GF-D8 (cell line): Measurements from ENCODE around the gene ERC2.

Experiments
- DNase-seq: peaks from one replicate; lab custom pipeline; 2025; lab: John Stamatoyannopoulos, UW

The ERC2 gene

DNA sequence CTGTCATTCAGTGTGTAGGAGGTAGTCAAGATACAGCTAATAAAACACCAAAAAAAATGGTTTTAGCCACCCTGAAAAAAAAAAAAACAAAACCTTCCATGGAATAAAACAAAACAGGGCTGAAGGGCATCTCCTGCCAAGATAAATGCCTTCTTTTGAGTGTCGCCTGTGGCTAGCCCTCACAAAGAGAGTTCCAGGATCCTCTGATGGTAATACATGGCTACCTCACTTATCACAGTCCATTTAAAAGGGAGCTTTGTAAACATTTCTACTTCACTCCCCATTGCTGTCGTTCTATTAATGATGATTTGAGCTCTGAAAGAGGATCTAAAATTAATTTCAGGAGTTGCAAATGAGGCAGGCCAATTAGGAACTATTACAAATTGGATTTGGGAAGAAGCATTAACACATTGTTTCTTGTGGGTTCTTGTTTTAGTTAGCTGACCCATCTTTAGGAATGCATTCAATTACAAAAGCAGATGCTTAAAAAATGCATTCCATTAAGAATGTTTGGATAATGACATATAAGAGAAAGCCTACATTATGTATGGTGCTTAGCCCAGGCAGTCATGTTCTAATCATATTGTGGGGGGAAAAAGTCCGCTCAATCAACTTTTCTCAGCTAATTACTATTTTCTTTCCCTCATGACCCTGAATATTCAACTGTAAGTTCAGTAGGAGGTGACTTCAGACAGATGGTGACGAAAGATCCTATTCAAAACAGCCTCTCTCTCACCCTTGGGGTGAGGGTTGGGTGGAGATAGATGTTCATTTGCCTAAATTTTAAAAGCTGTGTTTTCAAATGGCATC lies 726.0 kb downstream of the ERC2 start:
- no peak for DNase-seq

DNA sequence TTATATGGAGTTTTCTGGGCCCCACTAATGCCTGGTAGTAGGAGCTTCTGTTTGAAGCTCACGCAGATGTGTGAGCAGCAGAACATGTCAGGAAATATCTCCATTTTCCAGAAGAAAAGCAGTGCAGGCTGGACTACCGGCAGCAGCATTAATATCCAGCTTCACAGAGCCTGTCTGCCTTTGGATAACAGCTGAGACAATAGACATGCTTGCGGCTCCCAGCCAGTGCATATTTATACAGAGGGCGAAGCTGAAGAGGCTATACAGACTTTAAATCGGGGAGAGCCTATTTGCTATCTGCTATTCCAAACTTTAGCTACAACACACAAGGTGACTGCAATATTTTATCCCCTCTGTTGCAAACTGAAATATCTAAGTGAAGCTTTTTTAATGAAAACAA lies 731.1 kb downstream of the ERC2 start:
- DNase-seq = no peak

DNA sequence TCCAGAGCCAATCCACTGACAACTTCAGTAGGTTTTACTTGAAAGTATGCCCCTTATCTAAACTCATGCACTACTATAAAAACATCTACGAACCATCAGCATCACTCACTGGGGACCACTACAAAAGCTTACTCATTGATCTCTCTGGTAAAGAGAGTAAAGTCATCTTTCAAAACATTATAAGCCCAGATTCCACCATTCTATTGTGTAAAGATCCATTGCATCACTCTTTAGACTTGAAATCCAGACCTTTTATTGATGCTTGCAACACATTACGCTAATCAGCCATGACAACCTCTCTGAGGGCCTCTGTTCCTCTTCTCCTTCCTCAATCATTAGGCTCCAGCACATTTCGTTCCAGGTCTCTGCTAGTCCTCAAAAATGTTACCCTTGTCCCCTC lies 732.3 kb downstream of the ERC2 start:
- DNase-seq = no peak

DNA sequence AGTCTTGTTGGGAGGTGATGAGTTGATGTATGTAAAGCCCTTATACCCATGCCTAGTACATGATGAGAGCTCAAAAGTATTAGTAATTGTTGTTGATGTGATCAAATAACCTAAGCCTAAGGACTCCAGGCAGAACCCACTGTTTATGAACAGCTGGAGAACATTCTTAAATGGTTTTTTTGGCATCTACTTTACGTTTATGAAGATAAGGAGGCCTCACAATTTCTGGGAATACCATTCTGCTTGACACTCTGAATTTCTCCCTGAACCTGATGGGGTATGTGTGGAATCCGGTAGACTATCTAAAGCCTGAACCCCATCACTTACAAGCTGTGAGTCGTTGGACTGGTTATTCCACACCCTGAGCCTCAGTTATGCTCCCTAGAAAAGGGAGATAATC lies 736.5 kb downstream of the ERC2 start:
- DNase-seq = no peak

DNA sequence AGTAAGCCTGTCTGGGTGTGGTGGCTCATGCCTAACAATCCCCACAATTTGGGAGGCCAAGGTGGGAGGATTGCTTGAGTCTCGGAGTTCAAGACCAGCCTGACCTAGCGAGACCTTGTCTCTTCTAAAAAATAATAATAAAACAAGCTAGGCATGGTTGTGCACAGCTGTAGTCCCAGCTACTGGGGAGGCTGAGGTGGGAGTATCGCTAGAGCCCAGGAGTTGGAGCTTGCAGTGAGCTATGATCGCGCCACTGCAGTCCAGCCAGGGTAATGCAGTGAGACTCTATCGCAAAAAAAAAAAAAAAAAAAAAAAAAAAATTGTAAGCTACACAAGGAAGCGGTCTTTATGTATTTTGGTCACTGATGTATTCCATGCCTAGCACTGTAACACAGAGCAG lies 738.7 kb downstream of the ERC2 start:
- no peak for DNase-seq

DNA sequence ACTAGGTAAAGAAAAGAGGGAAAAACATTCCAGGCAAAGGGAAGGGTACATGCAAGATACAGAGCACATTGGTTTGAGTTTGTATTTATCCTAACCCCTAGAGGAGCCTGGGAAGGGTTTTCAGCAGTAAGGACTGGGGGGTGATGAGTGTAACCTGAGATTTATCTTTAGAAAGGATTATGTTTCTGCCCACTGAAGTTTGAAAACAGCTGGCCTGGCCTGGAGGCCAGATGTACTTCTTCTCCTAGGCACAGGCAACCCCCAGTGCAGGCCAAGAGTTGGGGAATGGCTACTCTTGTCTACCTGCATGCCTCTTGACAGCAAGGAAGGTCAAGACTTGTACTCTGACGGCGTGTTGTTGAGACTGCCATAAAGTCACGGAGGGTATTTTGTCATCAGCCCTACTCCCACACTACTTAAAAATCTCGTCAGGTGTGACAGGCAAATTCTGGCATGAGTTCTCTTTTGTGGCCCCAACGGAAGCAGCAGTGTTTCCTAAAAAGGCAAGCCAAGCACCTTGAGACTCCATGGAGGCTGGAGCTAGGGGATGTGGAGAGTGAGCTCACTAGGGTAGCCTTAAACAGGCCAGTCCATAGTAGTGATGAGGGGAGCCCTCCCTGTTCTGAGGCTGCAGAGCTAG lies 739.7 kb downstream of the ERC2 start:
- no peak for DNase-seq

DNA sequence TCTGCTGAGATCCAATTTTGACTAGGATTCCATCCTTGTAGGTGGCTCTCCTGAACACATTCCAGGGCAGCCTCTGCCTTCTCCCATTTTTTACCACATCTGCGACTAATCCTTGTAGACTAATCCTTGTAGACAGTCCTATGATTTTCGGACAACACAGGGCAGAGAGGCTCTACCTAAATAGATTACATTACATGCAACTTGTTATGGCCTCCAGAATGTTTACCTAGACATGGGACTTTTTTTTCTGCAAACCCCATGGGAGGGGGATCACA lies 741.8 kb downstream of the ERC2 start:
- no peak for DNase-seq

DNA sequence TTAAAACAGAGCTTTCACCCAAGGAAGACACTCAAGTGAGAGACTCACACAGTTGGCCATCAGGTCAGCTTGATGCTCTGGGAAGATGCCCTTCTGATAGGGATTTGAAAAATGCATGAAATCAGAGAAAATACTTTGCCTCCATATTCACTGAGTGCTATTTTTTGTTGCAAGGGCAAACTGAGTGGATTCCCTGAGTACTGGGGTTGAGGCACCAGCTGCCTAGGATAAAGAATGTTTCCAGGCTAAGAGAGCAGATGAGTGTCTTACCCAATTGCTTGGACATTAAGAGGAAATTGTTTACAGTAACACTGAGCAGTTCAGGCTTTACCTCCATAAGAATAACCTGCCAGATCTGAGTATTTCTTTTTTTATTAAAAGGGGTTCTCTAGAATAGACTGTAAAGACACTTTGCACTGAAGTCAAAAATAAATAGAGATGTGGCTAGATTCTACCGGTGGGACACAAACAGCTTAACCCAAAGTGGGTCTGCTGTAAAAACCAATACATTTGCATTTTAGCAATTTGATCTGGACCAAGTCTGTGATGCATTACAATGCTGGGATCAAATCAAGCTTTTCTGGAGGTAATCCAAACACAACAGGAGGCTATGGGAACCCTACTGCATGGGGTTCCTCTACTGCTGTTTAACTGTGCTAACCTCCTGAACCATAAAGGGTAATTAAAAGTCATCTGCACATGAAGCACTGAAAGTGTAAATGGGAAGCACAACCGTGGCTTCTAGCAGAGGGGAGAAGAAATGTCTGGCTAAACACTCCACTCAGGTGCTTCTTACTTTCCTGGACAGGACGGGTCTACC lies 742.4 kb downstream of the ERC2 start:
- DNase-seq = no peak

DNA sequence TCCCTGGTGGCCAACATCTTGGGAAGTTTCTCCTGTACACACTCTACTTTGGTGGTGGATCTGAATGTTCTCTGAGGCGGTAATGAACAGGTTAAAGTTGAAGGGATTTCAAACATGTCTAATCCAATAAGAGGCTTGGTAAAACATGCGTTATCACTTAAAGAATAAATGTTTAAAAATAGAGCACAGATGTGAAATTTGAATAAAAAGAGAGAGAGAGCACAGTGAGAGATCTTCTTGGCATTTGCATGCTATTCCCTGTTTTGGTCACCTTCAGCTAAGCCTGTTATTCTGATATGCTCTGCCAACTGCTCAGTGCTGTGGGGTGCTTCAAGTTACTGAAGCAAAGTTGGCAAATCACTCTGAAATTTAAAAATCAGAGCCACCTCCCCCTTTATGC lies 743.4 kb downstream of the ERC2 start:
- DNase-seq = no peak

DNA sequence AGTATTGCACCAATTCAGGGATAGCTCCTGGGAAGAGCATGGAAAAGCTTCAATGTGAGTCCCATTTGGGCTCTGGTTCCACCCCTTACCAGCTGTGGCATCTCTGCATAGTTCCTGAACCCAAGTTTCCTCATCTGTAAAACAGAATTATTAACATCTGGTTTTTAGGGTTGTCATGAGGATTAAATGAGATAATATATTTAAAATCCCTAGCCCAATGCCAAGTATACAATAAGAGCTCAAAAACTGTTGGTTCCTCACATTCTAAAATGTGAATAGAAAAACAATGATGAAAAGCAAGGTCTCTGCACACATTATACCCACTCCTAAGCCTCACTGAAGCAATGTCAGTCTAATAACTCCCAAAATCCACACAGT lies 743.9 kb downstream of the ERC2 start:
- no peak for DNase-seq

DNA sequence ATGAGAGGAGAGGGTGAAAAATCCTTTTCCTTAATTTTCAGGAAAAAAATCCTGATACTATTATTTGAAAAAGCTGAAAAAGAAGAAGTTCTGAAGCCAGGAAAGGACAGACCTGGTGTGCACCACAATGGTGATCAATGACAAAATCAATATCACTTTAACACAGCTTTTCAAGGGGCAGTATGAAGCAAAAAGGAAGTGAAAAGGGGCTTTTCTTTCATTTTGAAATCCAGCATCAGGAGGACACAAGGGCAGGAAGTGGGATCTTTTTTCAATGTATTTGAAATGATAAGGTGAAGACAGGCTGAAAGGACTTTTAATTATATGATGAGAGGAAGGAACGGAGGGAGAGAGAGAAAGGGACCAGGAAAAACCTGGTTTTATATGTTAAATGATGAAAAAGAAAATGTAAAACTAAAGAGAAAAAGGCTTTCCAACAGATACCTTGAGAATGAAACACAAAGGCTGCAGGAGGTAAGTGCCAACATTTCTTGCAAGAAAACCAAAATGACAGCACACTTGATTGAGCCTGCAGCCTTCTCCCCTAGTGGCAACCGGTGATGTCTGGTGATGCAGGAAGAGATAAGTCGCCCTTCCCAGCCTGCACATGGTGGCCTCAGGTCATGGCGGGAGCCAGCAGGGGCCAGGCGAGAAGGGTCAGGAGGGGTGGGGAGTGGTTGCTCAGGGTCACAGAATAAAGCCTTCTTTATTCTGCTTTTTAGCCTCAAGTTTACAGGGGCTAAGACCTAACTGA lies 744.4 kb downstream of the ERC2 start:
- DNase-seq = no peak

DNA sequence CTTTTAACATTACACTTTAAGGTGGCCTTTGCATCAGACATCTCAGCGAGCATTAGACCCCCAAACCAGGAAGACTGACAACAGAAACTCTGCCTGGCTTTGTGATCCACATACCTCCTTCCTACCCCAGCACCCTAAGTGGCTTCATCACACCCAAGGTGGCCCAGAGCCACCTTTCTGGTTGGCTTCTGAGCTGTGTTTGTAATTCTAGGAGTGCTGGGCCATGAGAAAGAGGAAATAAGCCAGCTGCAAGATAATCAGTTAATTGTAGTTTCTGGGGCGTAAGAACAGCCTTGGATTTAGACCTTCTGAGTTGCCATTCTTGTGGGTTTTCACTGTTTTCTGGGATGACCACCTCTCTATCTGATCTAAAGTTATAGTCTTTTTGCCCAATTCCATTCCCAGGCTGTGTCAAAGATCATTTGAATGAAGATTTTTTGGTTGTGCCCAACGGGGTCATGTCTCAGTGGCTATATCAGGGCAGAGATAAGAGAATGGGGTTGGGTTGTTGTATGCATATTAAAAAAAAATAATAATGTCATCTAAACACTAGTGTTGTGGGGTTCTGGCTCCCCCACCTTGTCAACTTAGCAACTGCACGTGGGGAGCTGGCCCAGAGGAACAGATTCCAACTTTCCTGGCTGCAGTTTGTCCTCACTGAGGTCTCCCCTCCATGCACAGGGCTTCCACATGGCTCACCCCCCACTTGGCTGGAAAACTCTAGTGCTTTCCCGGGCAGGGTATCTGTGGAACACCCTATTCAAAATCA lies 746.4 kb downstream of the ERC2 start:
- DNase-seq = no peak

DNA sequence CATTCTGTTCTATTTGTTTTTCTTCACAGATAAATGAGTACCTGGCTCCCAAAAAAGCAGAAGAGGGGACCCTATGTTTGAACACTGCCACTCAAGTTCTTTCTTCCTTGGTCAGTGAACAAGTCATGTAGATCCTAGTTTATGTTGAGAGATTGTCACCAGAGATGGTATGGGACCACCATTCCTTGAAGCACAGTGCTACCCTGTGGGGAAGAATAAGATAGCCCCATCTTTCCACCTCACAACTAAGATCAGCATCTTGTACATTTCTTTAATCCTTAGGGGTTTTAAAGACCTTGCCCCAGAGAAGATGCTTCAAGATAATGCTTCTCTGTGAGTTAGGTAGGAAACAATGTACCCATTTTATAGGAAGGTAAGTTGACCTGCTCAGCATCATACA lies 747.7 kb downstream of the ERC2 start:
- no peak for DNase-seq

DNA sequence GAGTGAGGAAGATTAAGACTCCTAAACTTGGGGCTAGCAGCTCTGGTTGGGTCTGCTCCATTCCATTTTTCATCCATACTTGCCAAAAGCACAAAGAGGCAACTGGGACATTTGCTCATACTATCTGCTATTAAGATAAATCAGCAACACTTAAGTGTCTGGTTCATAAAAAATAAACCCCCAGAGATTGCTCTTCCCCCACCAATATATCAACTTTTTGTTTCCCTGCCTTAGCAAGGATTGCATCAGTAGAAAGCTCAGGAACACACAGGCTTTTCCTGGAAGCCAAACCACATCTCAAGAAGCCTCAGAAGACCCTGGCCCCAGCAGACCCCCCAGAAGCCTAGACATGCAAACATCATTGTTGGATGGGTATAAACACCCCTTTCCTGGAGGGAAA lies 748.8 kb downstream of the ERC2 start:
- no peak for DNase-seq

DNA sequence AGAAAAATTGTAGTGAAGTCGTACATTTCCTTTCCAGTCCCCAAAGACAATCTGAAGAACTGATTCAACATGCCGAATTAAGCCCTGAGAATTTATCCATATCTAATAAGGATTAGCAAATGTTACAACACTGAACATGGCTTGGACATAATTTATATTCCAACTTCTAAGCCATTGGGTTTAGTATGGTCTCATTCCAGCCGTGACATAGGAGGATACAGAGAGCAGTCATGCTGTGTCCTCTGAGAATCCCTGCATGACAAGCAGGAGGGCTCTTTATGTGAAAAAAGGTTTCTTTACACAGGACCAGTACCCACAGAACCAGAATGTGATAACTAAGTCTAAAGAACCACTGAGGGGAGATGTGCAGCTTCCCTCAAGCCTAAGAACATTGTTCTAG lies 749.3 kb downstream of the ERC2 start:
- DNase-seq = no peak

DNA sequence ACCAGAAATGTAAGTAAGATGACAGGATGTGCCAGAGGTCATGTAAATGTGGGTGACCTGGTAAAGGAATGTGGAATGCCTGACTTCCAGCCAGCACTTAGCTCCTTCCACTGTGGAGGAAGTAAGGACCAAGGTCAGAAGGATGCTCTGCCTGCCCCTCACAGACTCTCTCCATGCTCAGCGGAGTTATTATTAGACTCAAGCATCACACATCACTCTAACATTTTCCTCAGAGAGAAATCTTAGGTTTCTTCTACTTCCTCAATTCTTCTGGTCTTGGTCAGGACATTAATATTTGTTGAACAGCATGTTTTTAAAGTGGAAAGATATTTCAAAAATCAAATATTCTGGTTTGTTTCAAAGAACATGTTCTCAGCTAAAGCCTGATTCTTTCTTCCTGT lies 749.7 kb downstream of the ERC2 start:
- DNase-seq = no peak

DNA sequence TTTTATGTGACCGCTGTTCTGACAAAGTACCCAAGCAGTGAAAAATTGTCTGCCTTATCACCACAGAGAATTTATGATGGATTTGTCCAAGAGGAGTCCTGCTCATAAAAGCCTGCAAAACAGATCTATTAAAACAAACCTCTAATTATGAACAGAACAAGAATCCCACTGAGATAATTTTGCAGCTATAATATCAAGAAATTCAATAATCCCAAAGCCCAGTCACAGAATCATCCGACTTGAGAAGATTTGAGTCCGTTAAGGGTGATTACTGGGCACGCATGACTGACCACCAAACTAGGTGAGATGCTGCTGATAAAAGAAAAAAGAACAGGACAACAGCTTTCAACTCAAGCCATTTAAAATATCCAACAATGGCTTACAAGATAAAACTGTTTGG lies 750.2 kb downstream of the ERC2 start:
- no peak for DNase-seq

DNA sequence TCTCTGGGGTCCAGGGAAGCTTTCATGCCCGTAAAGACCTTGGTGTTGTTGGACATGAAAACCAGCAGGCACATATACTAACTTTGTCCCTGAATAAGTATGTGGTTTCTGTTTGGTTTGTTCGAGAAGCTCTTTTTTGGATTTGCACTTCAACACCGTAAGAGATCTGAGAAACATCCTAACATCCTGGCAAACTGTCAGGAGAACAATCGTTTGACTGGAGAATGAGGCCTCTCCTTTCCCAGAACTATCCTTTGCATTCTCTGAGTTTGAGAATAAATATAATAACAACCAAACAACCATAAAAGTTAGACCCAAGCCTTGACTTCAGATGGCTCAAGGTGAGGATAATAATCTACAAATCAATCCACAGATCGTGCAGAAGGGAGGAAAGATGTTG lies 750.8 kb downstream of the ERC2 start:
- DNase-seq = no peak

DNA sequence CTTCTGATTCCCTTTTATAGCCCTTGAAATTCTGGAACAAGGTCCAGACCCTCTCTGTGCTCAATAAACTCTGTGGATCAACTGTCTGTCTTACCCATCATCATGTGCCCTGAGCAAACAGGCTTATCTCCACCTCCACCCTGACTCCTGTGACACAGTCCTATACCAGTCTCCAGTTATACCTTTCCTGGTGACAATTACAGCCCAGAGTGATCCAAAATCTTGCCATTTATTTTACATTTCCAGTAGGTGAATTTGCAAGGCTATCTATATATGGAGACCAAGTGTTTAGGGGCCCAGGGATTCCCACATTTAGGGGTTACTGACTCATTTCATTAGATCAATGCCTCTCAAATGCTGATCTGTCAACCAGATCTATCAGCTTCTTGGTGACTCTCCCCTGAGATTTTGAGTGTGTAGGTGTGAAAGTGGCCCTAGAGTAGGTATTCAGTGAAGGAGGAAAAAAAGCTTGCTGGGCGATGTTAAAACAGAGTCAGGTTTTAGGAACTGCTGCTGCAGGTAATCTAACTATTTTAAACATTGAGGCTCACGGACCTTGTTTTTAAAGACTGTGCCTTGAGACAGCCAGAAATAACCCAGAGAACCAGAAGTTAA lies 751.5 kb downstream of the ERC2 start:
- no peak for DNase-seq

DNA sequence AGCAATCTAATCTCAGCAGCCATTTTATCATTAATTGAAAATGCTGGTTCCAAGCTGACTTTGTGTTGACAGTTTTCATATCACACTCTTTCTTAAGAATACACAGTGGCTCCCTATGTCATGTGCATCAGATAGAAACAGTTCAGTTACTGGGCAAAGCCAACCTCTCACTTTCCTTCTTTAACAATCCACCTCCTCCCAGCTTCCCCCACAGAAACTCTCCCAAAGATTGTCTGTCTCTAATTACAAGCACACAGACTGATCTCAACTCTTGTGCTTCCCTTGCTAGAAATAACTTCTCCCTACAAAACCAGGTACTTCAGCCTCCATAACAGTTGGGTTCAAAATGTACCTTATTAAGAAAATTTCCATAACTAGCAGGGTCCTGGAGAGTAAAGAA lies 752.2 kb downstream of the ERC2 start:
- no peak for DNase-seq

DNA sequence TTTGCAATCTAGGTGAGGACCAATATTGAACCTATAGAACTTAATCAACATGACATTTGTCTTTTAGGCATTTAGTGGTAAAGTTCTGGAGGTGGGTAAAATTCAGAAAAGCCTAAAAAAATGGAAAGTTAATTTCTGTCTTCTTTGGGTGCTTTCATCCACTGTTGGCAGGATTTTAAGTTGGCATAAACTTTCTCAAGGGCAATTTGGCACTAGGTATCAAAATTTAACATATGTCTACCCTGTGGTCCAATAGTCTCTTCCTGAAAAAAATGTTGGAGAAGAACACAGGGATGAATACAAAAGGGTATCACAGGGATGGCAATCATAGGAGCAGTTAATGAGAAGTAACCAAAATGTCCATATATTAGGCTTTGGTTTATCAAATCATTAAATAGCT lies 754.2 kb downstream of the ERC2 start:
- no peak for DNase-seq
